Pancreas (tissue), 10 donors: ENCODE data around the gene VANGL2. TPM values are rescaled to one million over a fixed set of nuclear protein-coding genes. Genes with fewer than 3 reads are reported as not detected.

Experiments
- ATAC-seq, 4 donors: fragments of 200-7000 bp; cut with Tn5 transposase; one replicate each; pipeline versions ENCODE4 v1.8.0 to v1.9.1; 2020; ENCODE audit warnings: mild to moderate bottlenecking in 4 of 4, moderate library complexity in 4 of 4
- DNase-seq, 6 donors: peaks; one replicate each; pipeline ENCODE4 v3.0.0-alpha.2; 2020
- FAIRE-seq: peaks from 2 replicates; lab custom pipeline; 2012; peaks lifted over from hg19 to GRCh38; lab: Jason Lieb, UNC
- H3K27ac ChIP-seq, 4 donors: fragments of 200-600 bp; sonication (generic); 1 replicate in 3 of 4; 2 replicates in 1 of 4; pipeline versions ENCODE4 v1.5.0 to v1.8.0; 2020
- H3K27me3 ChIP-seq, 4 donors: fragments of 200-600 bp; one replicate each; pipeline ENCODE4 v1.8.0; 2021
- H3K36me3 ChIP-seq, 3 donors: fragments of 200-600 bp; sonication (generic) in 1 of 3; one replicate each; pipeline versions ENCODE4 v1.5.0 to v1.8.0; 2020 to 2021
- H3K4me1 ChIP-seq, 3 donors: fragments of 200-600 bp; one replicate each; pipeline ENCODE4 v1.8.0; 2021
- H3K4me3 ChIP-seq, 4 donors: fragments of 200-600 bp; sonication (generic) in 2 of 4; one replicate each; pipeline versions ENCODE4 v1.5.0 to v1.8.0; 2020 to 2021
- H3K9me3 ChIP-seq, 4 donors: fragments of 200-600 bp; one replicate each; pipeline ENCODE4 v1.8.0; 2021
- WGBS, 2 donors: extraction: QIAGEN DNeasy Blood & Tissue Kit; methylation state at CpG; one replicate each; pipeline ENCODE4 v1.1.7; 2013; 5-methylcytosine and 5-hydroxymethylcytosine counted together
- intact Hi-C, 3 donors: fragments of 100-400 bp; cut with DNase I; formaldehyde crosslinking; loops; one replicate each; pipeline versions ENCODE4 v1.11.1 to v1.14.2; 2022
- polyA plus RNA-seq, 2 donors: library from polyadenylated mRNA; stranded (reverse); fragments of 200-250 nt; gene quantifications; one replicate each; pipeline ENCODE4 v1.2.3, GENCODE V29; 2013
- total RNA-seq, 6 donors: library from RNA; stranded (reverse); fragmentation: NEBNext Ultra II Directional in 4 of 6; extraction: Animal tissue kit (Norgen Biotek cat#: 25700) in 4 of 6; gene quantifications; one replicate each; pipeline versions ENCODE4 v1.2.1 to v1.2.4, GENCODE V29; 2021 to 2023
- TF ChIP-seq, protein P1 (sequence below), 4 donors: fragments of 200-600 bp; sonication (generic) in 3 of 4; IDR thresholded peaks; one replicate each; pipeline versions ENCODE4 v1.5.0 to v1.8.0; 2021; ENCODE audit warnings: antibody characterized with exemption in 4 of 4
- donor health status: healthy with polysubstance abuse.
- donor health status: DM: no; HTN: no; CAD: no; lungs with moderate emphysema.
- donor health status: DM: no; HTN: no; CAD: no.
- donor health status: control.
- donor health status: control.
- donor health status: Bipolar disorder and iron deficiency.
- donor health status: DM: yes; HTN: yes; CAD: no.
- donor health status: DM: no; HTN: no; CAD: no.
- donor health status: DM: no; HTN: no; CAD: no.
- donor health status: DM: yes; HTN: yes; CAD: no.

VANGL2 gene
- total and polyA plus RNA-seq, 8 donors = 2.5 to 9.9 (median 4.2) TPM

DNA sequence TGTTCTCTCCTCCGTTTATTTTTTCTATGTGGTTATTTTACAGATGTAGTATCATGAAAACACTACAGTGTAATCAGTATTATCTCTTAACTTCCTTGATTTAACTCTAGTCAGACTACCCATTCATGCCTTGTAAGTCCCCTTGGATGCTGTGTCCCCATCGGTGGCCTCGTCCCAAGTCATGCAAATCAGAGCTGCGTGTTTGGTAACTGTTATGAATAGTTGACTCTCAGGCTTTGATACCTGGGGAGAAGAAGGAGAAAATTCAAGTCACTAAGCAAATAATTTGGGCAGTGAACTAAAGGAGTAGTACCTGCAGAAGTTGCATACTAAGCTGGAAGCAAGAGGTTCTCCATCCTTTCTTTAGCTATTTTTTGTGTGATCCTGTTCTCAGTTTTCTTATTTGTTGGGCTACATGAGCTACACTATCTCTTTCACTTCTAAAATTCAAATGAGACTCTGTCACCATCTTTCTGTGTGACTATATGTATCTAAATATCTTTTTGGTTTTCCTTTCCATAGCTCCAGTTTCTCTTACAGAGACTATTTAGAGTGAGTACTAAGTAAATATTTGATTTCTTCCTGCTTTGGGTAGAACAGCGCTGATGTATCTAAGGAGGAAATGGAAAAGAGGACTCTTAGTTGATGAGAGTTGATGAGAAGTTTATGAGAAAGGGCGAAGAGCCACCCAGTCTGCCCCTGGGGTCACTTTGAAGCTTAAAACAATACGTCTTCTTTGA lies 50.9 kb downstream of the VANGL2 start:
- ATAC-seq = peak in 2 of 4 donors; percentile 59 to 65
- Histone ChIP-seq H3K4me3 (no peak overlapping the region), H3K4me1 (peaks cover 0 to 6% (median 0%) of the 10 kb centered on the region in 3 donors), H3K36me3 (no peaks in the 10 kb centered on the region), H3K27ac (no peak overlapping the region), H3K9me3 (no peaks in the 10 kb centered on the region), H3K27me3 (no peaks in the 10 kb centered on the region)
- TF ChIP-seq, protein P1, sequence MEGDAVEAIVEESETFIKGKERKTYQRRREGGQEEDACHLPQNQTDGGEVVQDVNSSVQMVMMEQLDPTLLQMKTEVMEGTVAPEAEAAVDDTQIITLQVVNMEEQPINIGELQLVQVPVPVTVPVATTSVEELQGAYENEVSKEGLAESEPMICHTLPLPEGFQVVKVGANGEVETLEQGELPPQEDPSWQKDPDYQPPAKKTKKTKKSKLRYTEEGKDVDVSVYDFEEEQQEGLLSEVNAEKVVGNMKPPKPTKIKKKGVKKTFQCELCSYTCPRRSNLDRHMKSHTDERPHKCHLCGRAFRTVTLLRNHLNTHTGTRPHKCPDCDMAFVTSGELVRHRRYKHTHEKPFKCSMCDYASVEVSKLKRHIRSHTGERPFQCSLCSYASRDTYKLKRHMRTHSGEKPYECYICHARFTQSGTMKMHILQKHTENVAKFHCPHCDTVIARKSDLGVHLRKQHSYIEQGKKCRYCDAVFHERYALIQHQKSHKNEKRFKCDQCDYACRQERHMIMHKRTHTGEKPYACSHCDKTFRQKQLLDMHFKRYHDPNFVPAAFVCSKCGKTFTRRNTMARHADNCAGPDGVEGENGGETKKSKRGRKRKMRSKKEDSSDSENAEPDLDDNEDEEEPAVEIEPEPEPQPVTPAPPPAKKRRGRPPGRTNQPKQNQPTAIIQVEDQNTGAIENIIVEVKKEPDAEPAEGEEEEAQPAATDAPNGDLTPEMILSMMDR (IDR thresholded peaks at IDR 0.05) = no peak
- no peak for DNase-seq
- FAIRE-seq = no peak
- 63 to 67% methylated on average over 7 of the region's 7 CpGs for WGBS, 2 donors
- intact Hi-C loops = no loop called here

DNA sequence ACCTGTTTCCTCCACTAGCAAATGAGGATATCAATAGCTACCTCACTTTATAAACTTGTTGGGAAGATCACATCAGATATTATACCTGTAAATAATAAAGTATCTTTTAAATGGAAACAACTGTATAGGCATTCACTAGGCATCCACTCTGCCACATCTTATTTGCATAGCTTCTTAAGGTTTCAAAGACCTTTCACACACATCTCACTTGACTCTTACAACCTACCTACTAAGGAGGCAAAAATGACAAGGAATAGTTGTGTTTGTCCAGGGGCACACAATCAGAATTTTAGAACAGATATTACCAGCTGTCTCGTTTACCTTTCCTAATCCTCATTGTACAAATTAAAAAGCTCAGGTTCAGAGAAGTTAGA lies 51.5 kb downstream of the VANGL2 start:
- Histone ChIP-seq H3K4me3 (no peak overlapping the region), H3K4me1 (peaks cover 0 to 6% (median 0%) of the 10 kb centered on the region in 3 donors), H3K27ac (no peak overlapping the region), H3K36me3 (no peaks in the 10 kb centered on the region), H3K27me3 (no peaks in the 10 kb centered on the region), H3K9me3 (no peaks in the 10 kb centered on the region)
- intact Hi-C loops = no loop called here
- TF ChIP-seq, protein P1 (IDR thresholded peaks at IDR 0.05) = no peak
- FAIRE-seq (no peak), DNase-seq (no peak), ATAC-seq (no peak)
- WGBS, 2 donors = 45 to 61% methylated on average over 1 of the region's 1 CpG

DNA sequence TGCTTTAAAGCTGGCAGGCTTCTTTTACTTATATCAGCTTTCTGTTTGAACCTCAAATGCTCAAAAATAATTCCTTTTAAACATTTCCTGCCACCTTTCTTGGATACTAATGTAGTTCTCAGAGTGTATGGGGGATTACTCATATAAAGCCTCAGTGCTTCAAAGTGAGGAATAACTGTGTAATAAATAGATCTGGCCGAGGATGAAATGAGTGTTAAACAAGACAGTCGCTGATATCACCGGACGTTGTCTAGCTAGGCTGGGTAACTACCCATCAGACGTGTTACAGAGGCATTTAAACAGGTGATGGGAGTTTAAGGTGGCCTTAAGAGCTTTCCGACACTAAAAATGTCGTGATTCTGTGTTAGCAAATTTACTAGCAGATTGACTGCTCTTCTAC lies 53.1 kb downstream of the VANGL2 start:
- Histone ChIP-seq H3K27me3 (no peaks in the 10 kb centered on the region), H3K9me3 (no peaks in the 10 kb centered on the region), H3K36me3 (no peaks in the 10 kb centered on the region), H3K27ac (no peak overlapping the region), H3K4me3 (no peak overlapping the region), H3K4me1 (no peaks in the 10 kb centered on the region)
- FAIRE-seq = no peak
- 80 to 89% methylated on average over 7 of the region's 7 CpGs for WGBS, 2 donors
- TF ChIP-seq, protein P1 (IDR thresholded peaks at IDR 0.05) = no peak
- ATAC-seq = no peak
- intact Hi-C loops = no loop called here
- no peak for DNase-seq

GRCh38 chr1:160454371-160455152 lies 54.2 kb downstream of the VANGL2 start:
- Histone ChIP-seq H3K9me3 (no peaks in the 10 kb centered on the region), H3K36me3 (no peaks in the 10 kb centered on the region), H3K27ac (no peak overlapping the region), H3K4me3 (no peak overlapping the region), H3K4me1 (no peaks in the 10 kb centered on the region), H3K27me3 (no peaks in the 10 kb centered on the region)
- no peak for FAIRE-seq
- no peak for ATAC-seq
- 92 to 96% methylated on average over 6 of the region's 6 CpGs for WGBS, 2 donors
- intact Hi-C loops = no loop called here
- TF ChIP-seq, protein P1 (IDR thresholded peaks at IDR 0.05) = no peak
- DNase-seq = no peak

DNA sequence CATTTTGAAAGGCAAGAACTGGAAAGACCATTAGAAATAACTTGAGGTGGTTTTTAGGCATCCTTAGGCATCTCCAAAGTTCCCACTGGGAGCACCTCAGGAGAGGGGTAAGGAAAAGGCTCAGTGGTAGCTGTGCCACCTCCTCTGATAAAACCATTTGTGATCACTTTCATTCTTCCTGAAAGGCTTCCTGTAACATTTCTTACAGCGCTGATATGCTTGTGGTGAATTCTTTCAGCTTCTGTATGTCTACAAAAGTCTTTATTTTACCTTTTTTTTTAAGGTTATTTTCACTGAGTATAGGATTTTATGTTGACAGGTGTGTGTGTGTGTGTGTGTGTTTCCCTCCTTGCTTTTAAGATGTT lies 54.8 kb downstream of the VANGL2 start:
- ATAC-seq = no peak
- no peaks in the 10 kb centered on the region for H3K9me3 ChIP-seq
- no peak overlapping the region for H3K4me3 ChIP-seq
- H3K27ac ChIP-seq = no peak overlapping the region
- intact Hi-C loops = no loop called here
- no peak for DNase-seq
- TF ChIP-seq, protein P1 (IDR thresholded peaks at IDR 0.05) = no peak
- no peaks in the 10 kb centered on the region for H3K27me3 ChIP-seq
- no peaks in the 10 kb centered on the region for H3K4me1 ChIP-seq
- no peak for FAIRE-seq
- no peaks in the 10 kb centered on the region for H3K36me3 ChIP-seq
- WGBS, 2 donors = 90 to 97% methylated on average over 1 of the region's 1 CpG
